Activated CD4-positive, alpha-beta memory T cell treated with anti-CD3 and anti-CD28 coated beads, Interleukin-2, amount 10 ng/mL, durations not matched to agents 7 days and 5 days (primary cell): ENCODE data around the gene CLEC6A. TPM values are rescaled to one million over a fixed set of nuclear protein-coding genes. Genes with fewer than 3 reads are reported as not detected.
"Not testable (repeated sequence)": the region's sequence is repeated elsewhere in the genome, so short reads cannot be mapped to it uniquely, and the experiment has no call there.

ENCODE experiments used
- CTCF ChIA-PET: fragments of 350-600 bp; sonication (Branson Sonifier 250); formaldehyde crosslinking; loops from one replicate; lab custom pipeline; 2021; ENCODE audit warnings: antibody characterized with exemption, inconsistent platforms; lab: Charles Lee
- POLR2A ChIA-PET: fragments of 350-600 bp; sonication (Branson Sonifier 250); formaldehyde crosslinking; loops from one replicate; lab custom pipeline; 2021; ENCODE audit warnings: antibody characterized with exemption; lab: Charles Lee
- DNase-seq: peaks from one replicate; pipeline ENCODE4 v3.0.0-alpha.2; 2020
- H3K27ac Mint-ChIP-seq: one replicate; pipeline ENCODE4 v1.8.0; 2021; ENCODE audit warnings: mild to moderate bottlenecking, mixed read lengths
- H3K27me3 Mint-ChIP-seq: one replicate; pipeline ENCODE4 v1.8.0; 2021; ENCODE audit warnings: mixed read lengths
- H3K36me3 Mint-ChIP-seq: one replicate; pipeline ENCODE4 v1.8.0; 2021; ENCODE audit warnings: low read depth, mixed read lengths
- H3K4me1 Mint-ChIP-seq: one replicate; pipeline ENCODE4 v1.8.0; 2021; ENCODE audit warnings: mixed read lengths
- H3K4me3 Mint-ChIP-seq: one replicate; pipeline ENCODE4 v1.8.0; 2021; ENCODE audit warnings: mild to moderate bottlenecking, mixed read lengths
- H3K9me3 Mint-ChIP-seq: one replicate; pipeline ENCODE4 v1.8.0; 2021; ENCODE audit warnings: mixed read lengths
- total RNA-seq, 2 experiments: library from RNA; stranded (reverse); gene quantifications; one replicate each; pipeline ENCODE4 v1.2.3, GENCODE V29; 2021

Gene CLEC6A
- total RNA-seq, 2 experiments from 2014 or later: not detected

GRCh38 chr12:8465301-8465996 is 9.7 kb downstream of the CLEC6A start:
- no peak for DNase-seq
- CTCF ChIA-PET: no interaction called here
- no peak overlapping the region for H3K4me3 Mint-ChIP-seq

GRCh38 chr12:8466241-8466640 is 10.5 kb downstream of the CLEC6A start:
- no peak for DNase-seq
- ChIA-PET CTCF (no interaction called here), POLR2A (no interaction called here)
- H3K4me1 Mint-ChIP-seq: no peaks in the 10 kb centered on the region
- H3K36me3 Mint-ChIP-seq: no peaks in the 10 kb centered on the region
- H3K4me3 Mint-ChIP-seq: no peak overlapping the region
- no peak overlapping the region for H3K27ac Mint-ChIP-seq
- H3K9me3 Mint-ChIP-seq: peaks cover 4% of the 10 kb centered on the region
- peaks cover 23% of the 10 kb centered on the region for H3K27me3 Mint-ChIP-seq

More at GRCh38 chr12:8465301-8465996, 9.7 kb downstream of the CLEC6A start:
- POLR2A ChIA-PET: no interaction called here
- Mint-ChIP-seq H3K27me3 (peaks cover 16% of the 10 kb centered on the region), H3K36me3 (no peaks in the 10 kb centered on the region), H3K4me1 (no peaks in the 10 kb centered on the region), H3K9me3 (peaks cover 4% of the 10 kb centered on the region), H3K27ac (no peak overlapping the region)

- Mint-ChIP-seq H3K9me3 (peaks cover 4% of the 10 kb centered on the region), H3K27me3 (peaks cover 47% of the 10 kb centered on the region), H3K4me1 (no peaks in the 10 kb centered on the region), H3K27ac (no peak overlapping the region), H3K36me3 (no peaks in the 10 kb centered on the region), H3K4me3 (no peak overlapping the region)
- CTCF ChIA-PET: no interaction called here
- POLR2A ChIA-PET: no interaction called here
- no peak for DNase-seq
Measured at GRCh38 chr12:8471090-8471489, 15.3 kb downstream of the CLEC6A start.

GRCh38 chr12:8475508-8476203 is 19.9 kb downstream of the CLEC6A start:
- Mint-ChIP-seq H3K27me3 (peaks cover 33% of the 10 kb centered on the region), H3K4me1 (no peaks in the 10 kb centered on the region), H3K9me3 (no peaks in the 10 kb centered on the region), H3K4me3 (no peak overlapping the region), H3K36me3 (no peaks in the 10 kb centered on the region), H3K27ac (no peak overlapping the region)
- POLR2A ChIA-PET: no interaction called here
- no peak for DNase-seq
- CTCF ChIA-PET: interaction anchor here (0.6 kb wide), 1 partner anchor 263 kb away, joined by 3 read pairs; no protein-coding TSS in a partner anchor

- DNase-seq: no peak
- Mint-ChIP-seq H3K27ac (no peak overlapping the region), H3K9me3 (no peaks in the 10 kb centered on the region), H3K4me1 (peaks cover 10% of the 10 kb centered on the region), H3K27me3 (peaks cover 17% of the 10 kb centered on the region), H3K4me3 (no peak overlapping the region), H3K36me3 (peaks cover 3% of the 10 kb centered on the region)
- CTCF ChIA-PET: no interaction called here
- POLR2A ChIA-PET: interaction anchor here (1.8 kb wide), 1 partner anchor 10 kb away, joined by 8 read pairs; no protein-coding TSS in a partner anchor
Measured at GRCh38 chr12:8482571-8483061, 26.9 kb downstream of the CLEC6A start.

- DNase-seq: peak; percentile 29
- H3K27me3 Mint-ChIP-seq: peaks cover 17% of the 10 kb centered on the region
- peaks cover 10% of the 10 kb centered on the region for H3K4me1 Mint-ChIP-seq
- ChIA-PET CTCF (no interaction called here), POLR2A (interaction anchor here (1.8 kb wide), 1 partner anchor 10 kb away, joined by 8 read pairs; no protein-coding TSS in a partner anchor)
- H3K27ac Mint-ChIP-seq: no peak overlapping the region
- H3K4me3 Mint-ChIP-seq: no peak overlapping the region
- no peaks in the 10 kb centered on the region for H3K9me3 Mint-ChIP-seq
- peaks cover 3% of the 10 kb centered on the region for H3K36me3 Mint-ChIP-seq
Measured at GRCh38 chr12:8483079-8483478, 27.3 kb downstream of the CLEC6A start.

GRCh38 chr12:8491646-8492530 is 36.1 kb downstream of the CLEC6A start:
- no peak overlapping the region for H3K4me3 Mint-ChIP-seq
- no peak for DNase-seq
- H3K27ac Mint-ChIP-seq: peak overlapping the region; percentile 38
- POLR2A ChIA-PET: interaction anchor here (1.0 to 2.4 kb wide), 3 partner anchors 9 to 99 kb away, joined by 3 to 8 read pairs (median 3); no protein-coding TSS in a partner anchor
- CTCF ChIA-PET: interaction anchor here (0.9 to 1.9 kb wide), 3 partner anchors 11 to 53 kb away, joined by 3 to 6 read pairs (median 3); no protein-coding TSS in a partner anchor
- H3K36me3 Mint-ChIP-seq: peaks cover 3% of the 10 kb centered on the region
- H3K4me1 Mint-ChIP-seq: peaks cover 35% of the 10 kb centered on the region
- H3K27me3 Mint-ChIP-seq: peaks cover 42% of the 10 kb centered on the region
- H3K9me3 Mint-ChIP-seq: no peaks in the 10 kb centered on the region

- Mint-ChIP-seq H3K27me3 (peaks cover 44% of the 10 kb centered on the region), H3K27ac (peak overlapping the region; percentile 59), H3K4me1 (peaks cover 35% of the 10 kb centered on the region), H3K36me3 (no peaks in the 10 kb centered on the region), H3K9me3 (no peaks in the 10 kb centered on the region), H3K4me3 (no peak overlapping the region)
- ChIA-PET POLR2A (interaction anchor here (1.1 to 2.4 kb wide), 2 partner anchors 9 to 10 kb away, joined by 3 to 8 read pairs; no protein-coding TSS in a partner anchor), CTCF (interaction anchor here (0.6 to 1.9 kb wide), 2 partner anchors 51 to 388 kb away, joined by 3 to 6 read pairs; no protein-coding TSS in a partner anchor)
- DNase-seq: peak; percentile 76
Measured at GRCh38 chr12:8493084-8493483, 37.3 kb downstream of the CLEC6A start.

- H3K36me3 Mint-ChIP-seq, H3K27ac Mint-ChIP-seq, DNase-seq, H3K9me3 Mint-ChIP-seq, CTCF ChIA-PET, H3K4me3 Mint-ChIP-seq, POLR2A ChIA-PET: not testable (repeated sequence)
- H3K4me1 Mint-ChIP-seq: peaks cover 35% of the 10 kb centered on the region
- peaks cover 48% of the 10 kb centered on the region for H3K27me3 Mint-ChIP-seq
Measured at GRCh38 chr12:8495671-8496070, 39.9 kb downstream of the CLEC6A start.

- H3K27me3 Mint-ChIP-seq: peaks cover 48% of the 10 kb centered on the region
- POLR2A ChIA-PET, CTCF ChIA-PET, H3K4me3 Mint-ChIP-seq, DNase-seq, H3K27ac Mint-ChIP-seq, H3K9me3 Mint-ChIP-seq, H3K36me3 Mint-ChIP-seq: not testable (repeated sequence)
- H3K4me1 Mint-ChIP-seq: peaks cover 35% of the 10 kb centered on the region
Measured at GRCh38 chr12:8496074-8496473, 40.3 kb downstream of the CLEC6A start.

- POLR2A ChIA-PET: no interaction called here
- CTCF ChIA-PET: no interaction called here
- DNase-seq: no peak
- no peaks in the 10 kb centered on the region for H3K9me3 Mint-ChIP-seq
- no peak overlapping the region for H3K4me3 Mint-ChIP-seq
- no peaks in the 10 kb centered on the region for H3K36me3 Mint-ChIP-seq
- peaks cover 39% of the 10 kb centered on the region for H3K27me3 Mint-ChIP-seq
- peaks cover 15% of the 10 kb centered on the region for H3K4me1 Mint-ChIP-seq
- H3K27ac Mint-ChIP-seq: no peak overlapping the region
Measured at GRCh38 chr12:8499616-8500015, 43.9 kb downstream of the CLEC6A start.

GRCh38 chr12:8501720-8502119 is 46.0 kb downstream of the CLEC6A start:
- POLR2A ChIA-PET: interaction anchor here (1.0 kb wide), 1 partner anchor 8 kb away, joined by 3 read pairs; no protein-coding TSS in a partner anchor
- no peak overlapping the region for H3K27ac Mint-ChIP-seq
- H3K27me3 Mint-ChIP-seq: peaks cover 29% of the 10 kb centered on the region
- no peaks in the 10 kb centered on the region for H3K9me3 Mint-ChIP-seq
- H3K4me1 Mint-ChIP-seq: peaks cover 12% of the 10 kb centered on the region
- CTCF ChIA-PET: no interaction called here
- no peaks in the 10 kb centered on the region for H3K36me3 Mint-ChIP-seq
- H3K4me3 Mint-ChIP-seq: no peak overlapping the region
- no peak for DNase-seq
